Posterior vena cava (tissue), 2 donors: ENCODE data around the gene VIPR2. TPM values are rescaled to one million over a fixed set of nuclear protein-coding genes. Genes with fewer than 3 reads are reported as not detected.

Experiments
- DNase-seq: peaks from one replicate; pipeline ENCODE4 v3.0.0-alpha.2; 2020; ENCODE audit warnings: low spot score
- intact Hi-C, 2 donors: fragments of 100-400 bp; cut with DNase I; formaldehyde crosslinking; loops; one replicate each; pipeline versions ENCODE4 v1.14.1 to v1.14.2; 2022 to 2023
- total RNA-seq, 2 donors: library from RNA; stranded (reverse); fragmentation: NEBNext Ultra II Directional; extraction: Animal tissue kit (Norgen Biotek cat#: 25700); gene quantifications; one replicate each; pipeline ENCODE4 v1.2.1, GENCODE V29; 2021
- donor health status: DM: yes; HTN: yes; CAD: no.
- donor health status: DM: yes; HTN: yes; CAD: no.

Gene VIPR2
- total RNA-seq, 2 donors from 2014 or later, result 5.0 to 7.6 TPM

DNA sequence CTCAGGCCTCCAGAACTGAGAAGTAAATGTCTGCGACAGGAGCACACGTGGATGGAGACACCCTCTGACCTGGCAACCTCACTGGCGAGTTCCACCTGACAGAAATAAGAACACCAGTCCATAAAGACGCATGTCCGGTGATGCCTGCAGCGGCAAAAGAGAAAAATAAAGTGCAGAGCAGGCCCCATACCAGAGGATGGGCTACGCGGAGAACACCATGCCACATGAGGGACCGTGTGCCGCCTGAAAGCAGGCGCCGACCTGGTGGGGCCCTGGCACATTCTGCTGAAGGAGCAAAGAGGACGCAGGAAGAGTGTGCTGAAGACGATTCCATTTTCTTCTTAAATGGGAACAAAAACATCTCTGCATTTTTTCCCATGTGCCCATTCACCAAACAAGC, 105.0 kb downstream of the VIPR2 start:
- intact Hi-C loops, result no loop called here
- peak; percentile 28 for DNase-seq

DNA sequence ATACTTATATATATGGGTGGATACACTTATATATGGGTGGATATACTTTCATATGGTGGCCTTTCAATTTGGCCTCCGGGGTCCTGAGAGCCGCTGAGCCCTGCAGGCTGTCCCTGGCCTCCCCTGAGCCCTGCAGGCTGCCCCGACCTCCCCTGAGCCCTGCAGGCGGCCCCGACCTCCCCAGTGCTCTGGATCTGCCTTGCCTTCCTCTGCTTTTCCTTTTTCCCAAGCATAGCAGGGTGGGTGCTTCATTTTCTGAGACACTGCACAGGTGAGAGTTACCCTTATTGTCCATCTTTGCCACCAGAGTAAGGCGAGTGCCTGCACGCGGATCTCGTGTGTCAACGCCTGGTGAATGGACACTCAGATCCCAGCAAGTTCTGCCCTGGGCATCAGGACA, 106.6 kb downstream of the VIPR2 start:
- intact Hi-C loops, result no loop called here
- DNase-seq, result peak; percentile 35

- intact Hi-C loops, result no loop called here
- DNase-seq, result peak; percentile 64
Observed at GRCh38 chr7:159036916-159037605, 107.6 kb downstream of the VIPR2 start.

DNA sequence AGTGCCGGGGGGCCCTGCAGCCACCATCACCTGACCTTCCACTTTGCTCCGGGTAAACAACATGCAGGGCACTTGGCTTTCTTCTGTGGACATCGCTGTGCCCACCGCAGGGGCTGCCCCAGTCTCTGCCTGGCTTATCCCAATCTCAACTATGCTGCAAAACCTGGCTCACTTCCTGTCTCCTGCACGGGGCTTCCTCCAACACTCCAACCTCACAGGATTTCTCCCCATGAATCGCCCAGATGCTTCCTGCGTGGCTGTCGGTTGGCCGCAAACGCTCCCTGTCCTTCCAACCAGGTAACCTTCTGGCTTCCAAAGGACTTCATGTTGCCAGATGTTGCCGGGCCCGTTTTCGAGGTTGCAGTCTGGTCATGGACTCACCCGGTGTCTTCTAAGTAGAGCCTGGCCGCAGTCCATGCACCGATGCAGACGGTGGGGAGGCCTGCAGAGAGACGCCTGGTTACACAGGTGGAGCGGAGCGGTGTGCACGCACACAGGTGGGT, 109.0 kb downstream of the VIPR2 start:
- intact Hi-C loops, result no loop called here
- peak; percentile 81 for DNase-seq

GRCh38 chr7:159034988-159035387, 109.7 kb downstream of the VIPR2 start:
- DNase-seq, result peak; percentile 23
- intact Hi-C loops, result no loop called here

DNA sequence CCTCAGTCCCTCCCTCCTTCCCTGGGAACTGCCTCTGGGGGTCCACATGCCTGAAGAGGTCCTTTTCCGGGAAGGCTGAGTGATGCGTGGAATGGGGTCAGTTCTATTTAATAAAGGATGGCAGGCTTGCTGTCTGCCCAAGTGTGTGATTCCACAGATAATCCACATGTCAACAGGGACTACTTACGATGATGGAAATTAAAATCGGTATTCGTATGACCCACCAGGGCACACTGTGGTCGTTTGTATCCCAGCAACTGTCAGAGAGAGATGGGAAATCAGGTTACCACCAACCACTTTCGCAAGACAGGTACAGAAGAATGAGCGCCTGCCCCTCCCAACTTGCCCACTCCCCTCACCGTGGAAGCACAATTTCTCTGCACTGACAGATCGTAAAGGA, 110.3 kb downstream of the VIPR2 start:
- intact Hi-C loops, result no loop called here
- peak; percentile 30 for DNase-seq

- peak; percentile 73 for DNase-seq
- intact Hi-C loops, result no loop called here
Observed at GRCh38 chr7:159033956-159034355, 110.7 kb downstream of the VIPR2 start.

GRCh38 chr7:159033473-159033825, 111.2 kb downstream of the VIPR2 start:
- DNase-seq, result no peak
- intact Hi-C loops, result no loop called here

DNA sequence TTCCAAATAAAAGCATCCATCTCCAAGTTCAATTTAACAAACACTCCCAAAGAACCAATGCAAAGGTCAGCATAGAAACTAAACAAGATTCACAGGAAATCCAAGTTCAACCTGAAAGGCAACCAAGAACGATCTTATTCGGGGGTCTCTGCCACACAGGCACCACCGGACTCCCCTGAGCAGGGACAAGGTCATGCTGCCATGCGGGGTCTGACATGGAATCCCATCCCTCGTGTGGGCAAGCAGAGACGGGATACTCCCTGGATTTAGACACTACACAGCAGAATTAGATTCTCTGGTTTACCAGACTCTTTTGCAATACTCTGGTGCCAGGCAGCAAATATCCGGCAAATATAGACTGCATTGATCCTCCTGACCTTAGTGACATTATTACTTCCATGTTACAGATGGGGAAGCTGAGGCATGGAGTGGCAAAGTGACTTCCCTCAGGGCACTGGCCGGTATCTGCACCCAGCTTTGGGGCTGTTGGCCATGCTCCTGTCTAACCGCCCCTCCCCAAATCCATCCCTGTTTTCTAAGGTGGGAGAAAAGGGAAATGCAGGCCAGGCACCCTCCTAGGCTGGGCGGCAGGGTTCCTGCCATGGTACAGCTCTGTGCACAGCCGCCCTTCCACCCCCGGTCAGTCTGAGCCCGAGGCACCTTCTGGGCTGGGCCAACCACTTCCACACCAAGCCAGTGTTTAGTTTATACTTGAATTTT, 111.8 kb downstream of the VIPR2 start:
- DNase-seq, result peak; percentile 74
- intact Hi-C loops, result no loop called here

DNA sequence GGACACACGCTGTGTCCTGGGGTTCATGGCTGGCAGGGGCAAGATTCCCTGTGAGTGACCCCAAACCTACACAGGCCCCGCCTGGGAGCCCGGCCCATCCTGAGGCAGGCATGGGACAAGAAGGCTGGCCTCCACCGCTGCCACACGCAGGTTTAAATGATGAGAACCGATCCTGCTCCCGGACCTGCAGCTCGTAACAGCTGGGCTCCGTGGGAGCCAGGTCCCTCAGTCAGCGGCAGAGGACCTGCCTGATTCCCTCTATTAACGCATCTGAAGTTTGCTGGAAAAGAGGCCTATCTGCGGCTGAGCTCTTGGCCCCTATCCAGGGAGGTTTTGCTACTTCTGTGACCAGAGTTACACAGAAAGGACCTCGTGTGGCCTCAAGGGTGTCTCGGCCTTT, 112.3 kb downstream of the VIPR2 start:
- DNase-seq, result peak; percentile 77
- intact Hi-C loops, result no loop called here

DNA sequence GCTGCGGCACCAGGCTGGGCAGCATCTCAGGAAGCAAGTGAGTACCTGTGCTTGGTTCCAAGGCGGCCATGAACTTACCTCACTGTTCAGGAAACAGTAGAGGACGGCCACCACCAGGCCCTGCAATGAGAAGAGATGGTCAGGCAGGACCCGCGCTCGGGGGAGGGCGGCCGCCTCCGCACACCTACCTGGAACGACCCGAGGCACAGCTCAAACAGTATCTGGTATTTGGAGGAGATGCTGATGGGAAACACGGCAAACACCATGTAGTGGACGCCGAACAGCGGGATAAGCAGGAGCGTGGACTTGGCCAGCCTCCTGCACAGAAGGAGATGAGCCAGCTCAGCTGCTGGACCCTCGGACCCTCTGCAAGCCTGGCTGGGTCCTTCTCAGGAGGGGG, 112.9 kb downstream of the VIPR2 start:
- intact Hi-C loops, result no loop called here
- DNase-seq, result peak; percentile 82

GRCh38 chr7:159031135-159031701, 113.4 kb downstream of the VIPR2 start:
- intact Hi-C loops, result no loop called here
- peak; percentile 89 for DNase-seq

DNA sequence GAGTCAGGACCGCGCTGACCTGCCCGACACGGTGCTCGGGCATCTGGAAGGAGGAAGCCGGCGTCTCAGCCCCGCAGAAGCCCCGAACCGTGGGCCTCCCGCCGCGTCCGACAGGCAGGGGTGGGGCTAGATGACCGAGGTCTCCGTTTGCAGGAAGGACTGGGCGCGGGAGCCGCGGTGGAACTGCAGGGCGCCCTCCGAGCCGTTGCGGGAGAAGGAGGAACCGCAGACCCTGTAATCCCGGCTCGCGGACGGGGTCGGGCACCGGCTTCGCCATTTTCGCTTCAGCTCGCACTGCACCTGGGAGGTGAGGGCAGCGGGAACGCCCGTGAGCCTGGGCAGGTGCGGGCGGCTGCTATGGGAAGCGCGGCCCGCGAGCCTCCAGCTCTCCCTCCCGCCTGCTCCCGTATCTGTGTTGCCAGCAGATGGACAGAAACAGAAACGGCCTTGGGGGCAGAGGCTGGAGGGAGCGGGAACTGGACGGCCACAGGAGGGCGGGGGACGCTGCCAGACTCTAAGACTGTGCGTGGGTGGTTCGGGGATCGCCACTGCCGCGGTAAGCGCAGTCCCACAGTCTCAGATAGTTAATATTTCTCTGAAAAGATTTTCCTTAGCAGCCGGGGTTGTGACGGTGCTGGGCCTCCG, 114.1 kb downstream of the VIPR2 start:
- DNase-seq, result peak; percentile 88
- intact Hi-C loops, result no loop called here

- intact Hi-C loops, result loop anchor here in 1 of 2 donors (10.0 kb wide), 1 partner anchor 116 kb away; the partner anchor contains the start of gene VIPR2
- DNase-seq, result no peak
Observed at GRCh38 chr7:159028508-159029401, 115.9 kb downstream of the VIPR2 start.

DNA sequence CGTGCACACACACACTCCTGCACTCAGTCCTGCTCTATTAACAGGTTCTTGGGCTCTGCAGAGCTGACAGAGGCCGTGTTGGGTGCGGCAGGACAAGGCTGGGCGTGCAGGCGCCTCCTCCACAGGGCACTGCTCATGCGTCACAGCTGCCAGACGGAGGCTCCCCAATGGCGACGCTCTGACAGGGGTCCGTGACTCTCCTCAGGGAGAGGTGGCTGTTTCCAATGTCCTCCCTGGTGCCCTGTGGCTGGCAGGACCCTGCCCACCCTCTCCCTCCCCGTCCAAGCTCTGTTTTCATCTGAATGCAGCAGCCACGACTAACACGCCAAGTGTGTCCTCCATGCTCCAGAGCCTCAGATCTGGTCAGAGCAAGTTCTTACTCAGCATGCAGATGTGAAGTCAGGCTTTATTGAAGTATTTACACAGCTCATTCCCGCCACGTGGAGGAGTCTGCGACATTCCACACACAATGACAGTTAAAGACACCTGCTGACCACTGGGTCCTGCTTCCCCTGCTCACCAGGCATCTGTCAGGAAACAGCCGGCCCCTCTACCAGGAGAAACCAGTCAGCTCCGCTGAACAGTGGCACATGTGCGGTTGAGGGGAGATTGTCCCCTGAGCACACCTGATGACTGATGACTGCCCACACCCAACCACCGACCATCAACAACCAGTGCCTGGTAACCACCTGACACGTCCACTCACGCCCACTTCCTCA, 116.7 kb downstream of the VIPR2 start:
- intact Hi-C loops, result loop anchor here in 1 of 2 donors (10.0 kb wide), 1 partner anchor 117 kb away; the partner anchor contains the start of gene VIPR2
- DNase-seq, result no peak

- DNase-seq, result no peak
- intact Hi-C loops, result loop anchor here in 1 of 2 donors (10.0 kb wide), 1 partner anchor 118 kb away; the partner anchor contains the start of gene VIPR2
Observed at GRCh38 chr7:159027056-159027788, 117.4 kb downstream of the VIPR2 start.

DNA sequence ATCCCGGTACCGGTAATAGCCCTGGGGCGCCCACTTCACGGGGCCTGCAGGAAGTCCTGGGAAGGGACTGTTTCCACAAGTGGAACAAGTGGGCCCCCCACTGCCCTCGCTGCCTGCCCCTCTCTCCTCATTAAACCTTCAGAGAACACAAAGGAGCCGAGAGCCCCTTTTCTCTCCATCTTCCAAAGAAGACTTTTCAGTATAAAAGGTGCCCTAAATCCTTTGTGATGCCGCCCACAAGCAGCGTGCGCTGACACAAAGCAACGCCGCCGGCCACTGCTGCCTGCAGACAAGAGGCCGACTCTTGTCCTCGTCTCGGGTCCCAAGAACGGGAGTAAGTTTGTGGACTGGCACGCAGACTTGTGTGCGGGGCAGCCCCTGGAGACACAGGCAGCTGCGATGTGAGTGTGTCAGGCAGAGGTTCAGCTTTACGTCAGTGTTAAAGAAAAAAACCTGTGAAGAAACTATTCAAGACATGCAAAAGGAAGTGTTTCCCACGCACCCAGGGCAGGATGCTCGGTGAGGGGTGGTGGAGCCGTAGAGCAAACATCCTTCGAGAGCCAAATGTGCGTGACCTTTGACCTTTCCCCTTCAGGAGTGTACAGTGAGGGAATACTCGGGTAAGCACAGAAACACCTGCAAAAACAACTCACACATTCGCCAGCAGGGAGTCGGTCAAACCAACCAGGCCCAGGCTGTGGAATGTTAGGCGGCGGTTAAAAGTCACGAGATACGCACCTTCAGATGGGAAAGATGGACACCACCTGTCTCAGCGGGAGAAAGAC, 118.2 kb downstream of the VIPR2 start:
- intact Hi-C loops, result loop anchor here in 1 of 2 donors (10.0 kb wide), 1 partner anchor 118 kb away; the partner anchor contains the start of gene VIPR2
- no peak for DNase-seq
